Kidney capillary endothelial cell (primary cell): ENCODE measurements around the gene PIP5K1C.

ENCODE experiments used
- DNase-seq: peaks from one replicate; pipeline ENCODE4 v3.0.0-alpha.2; 2018; ENCODE audit warnings: low spot score

The PIP5K1C gene

DNA sequence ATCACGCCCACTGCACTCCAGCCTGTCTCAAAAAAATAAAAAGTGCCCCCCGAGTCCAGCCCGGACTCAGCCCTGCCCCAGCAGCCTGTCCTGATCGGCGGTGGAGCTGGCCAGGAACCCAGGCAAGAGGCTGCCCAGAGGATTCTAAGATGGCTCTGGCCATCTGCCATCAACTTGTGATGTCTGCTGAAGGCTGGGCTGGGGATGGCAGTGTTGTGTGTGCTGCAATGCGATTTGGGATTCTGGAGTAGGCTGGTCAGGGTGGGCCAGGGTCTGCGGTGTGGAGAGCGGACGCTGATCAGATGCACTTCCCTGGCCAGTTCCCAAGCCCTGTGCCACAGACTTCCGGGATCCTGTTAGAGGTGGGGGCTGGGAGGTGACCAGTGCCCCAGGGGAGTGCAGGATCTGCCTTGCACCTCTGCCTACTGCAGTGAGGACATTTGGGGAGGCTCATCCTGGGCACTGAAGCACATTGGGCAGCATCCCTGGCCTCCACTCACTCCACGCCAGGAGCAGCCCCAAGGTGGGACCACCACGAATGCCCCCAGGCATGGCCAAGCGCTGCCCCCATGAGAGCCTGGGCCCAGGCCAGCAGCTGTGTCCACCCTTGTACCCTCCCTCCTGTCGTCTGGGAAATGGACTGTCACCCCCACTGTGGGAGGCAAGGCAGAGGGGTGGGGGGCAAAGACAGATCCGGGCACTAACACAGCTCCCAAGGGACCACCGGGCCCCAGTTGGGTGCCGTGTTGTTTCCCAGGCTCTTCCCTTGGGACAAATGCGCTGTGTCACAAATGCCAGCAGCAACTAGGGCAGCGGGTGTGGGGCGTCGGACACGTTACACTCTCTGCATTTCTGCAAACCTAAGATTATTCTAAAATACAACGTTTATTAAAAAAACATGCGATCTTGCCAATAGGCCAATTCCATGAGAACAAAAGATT, 90.2 kb downstream of the PIP5K1C start:
- no peak for DNase-seq

- DNase-seq, result peak; percentile 61
Measured at GRCh38 chr19:3608750-3609322, 91.4 kb downstream of the PIP5K1C start.

- DNase-seq, result no peak
Measured at GRCh38 chr19:3608079-3608641, 92.1 kb downstream of the PIP5K1C start.

- no peak for DNase-seq
Measured at GRCh38 chr19:3607303-3608078, 92.8 kb downstream of the PIP5K1C start.

DNA sequence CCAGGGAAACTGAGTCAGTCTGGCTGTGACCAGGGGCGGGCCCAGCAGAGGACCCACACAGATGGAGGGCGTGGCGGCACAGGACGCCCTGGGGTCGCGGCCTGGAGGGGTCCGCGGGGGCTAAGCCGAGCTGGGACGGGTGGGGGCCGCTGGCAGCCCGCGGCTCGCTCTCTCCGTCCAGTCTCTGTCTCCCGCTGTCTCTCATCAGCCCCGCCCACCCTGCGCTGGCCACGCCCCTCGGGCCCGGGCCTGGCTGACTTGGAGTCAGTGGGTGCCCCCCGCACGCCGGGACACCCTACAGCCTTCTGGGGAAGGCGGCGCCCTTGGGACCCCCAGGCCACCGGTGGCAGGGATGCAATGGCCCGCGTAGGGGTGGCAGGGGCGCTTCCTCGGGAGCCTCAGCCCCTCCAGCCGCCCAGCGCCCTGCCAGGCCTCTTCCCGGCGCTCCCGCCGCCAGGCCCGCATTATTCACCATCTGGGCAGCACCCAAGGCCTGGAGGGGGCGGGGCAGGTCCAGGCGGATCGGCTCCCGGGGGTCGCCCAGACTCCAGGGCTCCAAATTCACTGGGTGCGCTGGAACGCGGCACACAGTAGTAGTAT, 93.5 kb downstream of the PIP5K1C start, which contains the start of gene TBXA2R:
Gene TBXA2R (minus strand): TSS at position 186 of the 600 bp plus-strand sequence. CDS start 6,241 bp downstream, outside the sequence.
- no peak for DNase-seq

DNA sequence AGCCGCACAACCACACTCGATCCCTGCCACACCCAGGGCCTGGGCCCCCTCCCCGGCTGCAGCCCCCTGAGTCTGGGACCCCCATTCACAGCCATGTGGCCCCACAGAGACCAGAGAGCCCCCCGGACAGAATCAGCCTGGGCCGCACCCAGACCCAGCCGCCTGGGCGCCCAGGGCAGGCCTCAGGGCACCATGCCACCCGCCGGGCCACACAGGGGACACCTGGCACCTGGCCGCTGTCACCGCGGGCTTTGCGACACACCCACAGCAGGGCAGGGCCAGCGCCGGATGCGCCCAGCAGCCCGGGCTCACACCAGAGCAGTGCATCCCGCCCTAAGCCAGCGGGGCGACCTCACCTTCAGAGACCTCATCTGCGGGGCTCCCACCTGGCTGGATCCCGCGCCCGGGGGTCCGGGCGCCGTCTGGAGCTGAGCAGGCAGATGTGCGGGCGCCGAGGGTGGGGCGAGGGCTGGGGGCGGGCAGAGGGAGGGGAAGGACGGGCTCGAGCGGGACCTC, 94.0 kb downstream of the PIP5K1C start:
- DNase-seq, result no peak

- no peak for DNase-seq
Measured at GRCh38 chr19:3605770-3606169, 94.5 kb downstream of the PIP5K1C start.

DNA sequence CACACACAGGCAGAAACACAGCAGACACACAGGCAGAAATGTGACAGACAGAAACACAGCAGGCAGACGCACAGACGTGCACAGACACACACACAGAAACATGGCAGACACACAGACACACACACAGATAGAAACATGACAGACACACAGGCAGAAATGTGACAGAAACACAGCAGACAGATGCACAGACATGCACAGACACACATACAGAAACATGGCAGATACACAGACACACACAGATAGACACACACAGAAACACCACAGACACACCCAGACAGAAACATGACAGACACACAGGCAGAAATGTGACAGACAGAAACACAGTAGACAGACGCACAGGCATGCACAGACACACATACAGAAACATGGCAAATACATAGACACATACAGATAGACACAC, 94.9 kb downstream of the PIP5K1C start:
- DNase-seq, result no peak

DNA sequence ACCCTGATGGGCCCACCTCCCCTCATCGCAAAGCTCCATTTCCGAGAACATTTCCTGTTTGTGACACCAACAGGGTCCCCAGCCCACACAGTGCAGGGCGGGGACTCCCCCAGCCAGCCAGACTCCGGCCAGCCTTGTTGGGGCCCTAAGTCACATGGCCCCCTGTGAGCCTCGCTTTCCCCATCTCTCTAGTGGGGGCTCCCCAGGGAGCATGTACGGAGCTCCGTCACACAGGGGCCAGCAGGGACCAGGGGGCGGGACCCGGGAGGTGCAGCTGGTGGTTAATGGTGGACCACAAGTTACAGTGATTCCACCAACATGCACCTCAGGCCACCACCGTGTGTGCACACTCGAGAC, 95.3 kb downstream of the PIP5K1C start:
- DNase-seq, result no peak

- no peak for DNase-seq
Measured at GRCh38 chr19:3604227-3604986, 95.9 kb downstream of the PIP5K1C start.

DNA sequence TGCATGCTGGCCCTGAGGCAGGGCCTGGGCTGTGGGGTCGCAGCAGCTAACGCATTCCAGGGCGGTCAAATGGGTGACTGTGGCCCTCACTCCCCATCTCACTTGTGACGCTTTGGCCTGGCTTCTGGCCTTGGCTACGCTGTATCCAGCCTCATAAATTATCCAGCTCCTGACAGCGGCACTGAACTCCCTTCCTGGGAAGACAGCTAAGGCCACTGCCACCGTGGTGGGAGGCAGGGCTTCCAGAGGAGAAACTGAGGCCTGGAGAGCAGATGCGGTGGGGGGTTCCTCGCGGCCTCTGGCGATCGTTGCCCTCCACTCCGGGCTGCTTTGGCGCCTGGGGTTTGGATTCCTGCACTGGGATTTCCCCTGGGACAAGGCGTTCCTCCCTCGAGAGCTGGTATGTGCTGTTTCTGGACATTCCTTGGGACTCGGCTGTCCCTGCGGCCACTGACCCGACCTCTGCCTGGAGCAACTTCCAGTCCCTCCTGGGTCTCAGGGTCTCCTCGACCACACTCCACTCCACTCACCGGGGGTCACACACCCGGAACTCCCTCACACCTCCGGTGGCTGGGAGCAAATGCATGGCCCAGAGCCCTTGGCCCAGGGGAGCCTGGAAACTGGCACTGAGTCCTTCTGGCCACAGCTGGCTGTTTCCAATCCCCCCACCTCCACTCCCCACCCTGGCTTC, 97.0 kb downstream of the PIP5K1C start:
- no peak for DNase-seq

- DNase-seq, result no peak
Measured at GRCh38 chr19:3601021-3601420, 99.2 kb downstream of the PIP5K1C start.

GRCh38 chr19:3599776-3600187, 100.5 kb downstream of the PIP5K1C start:
- DNase-seq, result no peak

- DNase-seq, result no peak
Measured at GRCh38 chr19:3595521-3596061, 104.7 kb downstream of the PIP5K1C start.

GRCh38 chr19:3593156-3593555, 107.1 kb downstream of the PIP5K1C start:
- DNase-seq, result no peak

- no peak for DNase-seq
Measured at GRCh38 chr19:3591876-3592613, 108.2 kb downstream of the PIP5K1C start.

DNA sequence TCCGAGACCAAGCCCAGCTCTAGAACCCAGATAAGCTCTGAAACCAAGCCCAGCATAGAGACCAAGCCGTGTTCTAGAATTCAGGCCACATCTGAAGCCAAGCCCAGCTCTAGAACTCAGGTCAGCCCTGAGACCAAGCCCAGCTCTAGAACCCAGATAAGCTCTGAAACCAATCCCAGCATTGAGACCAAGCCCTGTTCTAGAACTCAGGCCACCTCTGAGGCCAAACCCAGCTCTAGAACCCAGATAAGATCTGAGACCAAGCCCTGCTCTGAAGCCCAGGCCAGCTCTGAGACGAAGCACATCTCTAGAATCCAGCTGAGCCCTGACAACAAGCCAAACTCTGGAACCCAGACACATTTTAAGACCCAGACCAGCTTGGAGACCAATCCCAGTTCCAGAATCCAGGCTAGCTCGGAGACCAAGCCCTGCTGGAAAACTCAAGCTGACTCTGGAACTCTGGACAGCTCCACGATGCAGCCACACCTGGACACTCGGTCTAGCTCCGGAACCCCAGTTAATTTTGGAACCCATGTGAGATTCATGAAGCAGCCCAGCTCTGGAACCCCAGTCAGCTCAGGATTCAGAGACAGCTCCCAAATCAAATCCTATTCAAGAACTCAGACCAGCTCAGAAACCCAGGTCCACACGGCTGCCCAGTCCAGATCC, 109.1 kb downstream of the PIP5K1C start:
- no peak for DNase-seq

DNA sequence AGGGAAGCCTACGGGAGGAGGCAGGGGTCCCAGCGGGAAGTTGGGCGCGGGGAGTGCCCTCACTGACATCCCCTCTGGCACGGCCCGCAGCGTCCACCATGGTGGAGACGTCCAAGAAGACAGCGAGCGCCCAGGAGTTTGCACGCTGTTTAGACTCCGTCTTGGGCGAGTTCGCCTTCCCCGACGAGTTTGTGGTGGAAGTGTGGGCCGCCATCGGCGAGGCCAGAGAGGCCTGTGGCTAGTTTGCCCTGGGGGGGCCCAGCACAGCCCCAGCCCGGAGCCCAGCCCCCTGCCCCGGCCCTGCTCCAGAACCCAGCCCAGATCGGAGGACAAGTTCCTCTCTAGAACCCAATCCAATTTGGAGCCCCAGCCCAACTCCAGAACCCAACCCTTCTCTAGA, 110.3 kb downstream of the PIP5K1C start:
- no peak for DNase-seq

DNA sequence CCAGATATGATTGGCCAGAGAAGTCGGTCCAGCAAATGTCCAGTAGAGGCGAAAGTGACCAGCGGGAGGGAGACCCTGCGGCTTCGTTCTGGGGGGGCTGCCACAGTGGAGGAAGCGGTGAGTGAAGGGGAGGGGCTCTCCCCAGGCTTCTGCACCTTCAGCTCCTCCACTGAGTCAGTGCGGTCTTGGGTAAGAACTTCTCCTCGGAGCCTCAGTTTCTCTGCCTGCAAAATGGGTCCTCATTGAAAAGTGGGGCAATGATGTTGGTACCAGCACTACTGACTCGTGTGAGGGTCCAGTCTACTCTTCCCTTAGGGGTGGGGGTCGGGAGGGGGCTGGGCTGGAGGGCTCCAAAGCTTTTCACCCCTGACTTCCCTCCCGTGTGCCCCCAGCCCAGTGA, 110.8 kb downstream of the PIP5K1C start:
- DNase-seq, result no peak
